ENCODE measurements around the gene SYT2.
"Not testable (repeated sequence)": the region's sequence is repeated elsewhere in the genome, so short reads cannot be mapped to it uniquely, and the experiment has no call there.

The SYT2 gene

DNA sequence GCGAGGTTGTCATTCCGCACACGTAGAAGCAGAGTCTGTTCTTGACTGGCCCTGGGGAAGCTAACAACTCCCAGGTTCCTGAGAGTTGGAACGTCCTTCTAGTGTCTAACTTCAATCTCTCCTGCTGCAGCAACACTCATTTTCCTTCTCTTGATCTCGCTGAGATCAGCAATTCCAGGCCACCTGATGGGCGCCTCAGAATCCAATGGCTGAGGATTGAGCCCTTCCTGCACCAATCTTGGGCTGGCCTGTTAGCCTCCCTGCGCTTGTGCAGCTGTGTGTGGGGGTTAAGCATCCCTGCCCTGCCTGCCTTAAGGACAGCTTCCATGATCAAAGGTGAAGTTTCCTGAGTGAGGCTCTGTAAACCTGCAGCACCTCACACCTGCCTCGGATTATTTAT is 87.9 kb downstream of the SYT2 start:
- H3K4me3 ChIP-seq = no peak overlapping the region
- DNase-seq = peak in 1 of 2 donors; percentile 15
- TF ChIP-seq, protein P1, sequence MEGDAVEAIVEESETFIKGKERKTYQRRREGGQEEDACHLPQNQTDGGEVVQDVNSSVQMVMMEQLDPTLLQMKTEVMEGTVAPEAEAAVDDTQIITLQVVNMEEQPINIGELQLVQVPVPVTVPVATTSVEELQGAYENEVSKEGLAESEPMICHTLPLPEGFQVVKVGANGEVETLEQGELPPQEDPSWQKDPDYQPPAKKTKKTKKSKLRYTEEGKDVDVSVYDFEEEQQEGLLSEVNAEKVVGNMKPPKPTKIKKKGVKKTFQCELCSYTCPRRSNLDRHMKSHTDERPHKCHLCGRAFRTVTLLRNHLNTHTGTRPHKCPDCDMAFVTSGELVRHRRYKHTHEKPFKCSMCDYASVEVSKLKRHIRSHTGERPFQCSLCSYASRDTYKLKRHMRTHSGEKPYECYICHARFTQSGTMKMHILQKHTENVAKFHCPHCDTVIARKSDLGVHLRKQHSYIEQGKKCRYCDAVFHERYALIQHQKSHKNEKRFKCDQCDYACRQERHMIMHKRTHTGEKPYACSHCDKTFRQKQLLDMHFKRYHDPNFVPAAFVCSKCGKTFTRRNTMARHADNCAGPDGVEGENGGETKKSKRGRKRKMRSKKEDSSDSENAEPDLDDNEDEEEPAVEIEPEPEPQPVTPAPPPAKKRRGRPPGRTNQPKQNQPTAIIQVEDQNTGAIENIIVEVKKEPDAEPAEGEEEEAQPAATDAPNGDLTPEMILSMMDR (IDR thresholded peaks at IDR 0.05) = no peak
- H3K4me1 ChIP-seq = peaks cover 0 to 58% (median 28%) of the 10 kb centered on the region in 4 donors
- H3K27ac ChIP-seq = peak overlapping the region; percentile 58 to 76
- intact Hi-C loops (cut with DNase I; ENCODE audit: low total_unique reads) = no loop called here
- no peaks in the 10 kb centered on the region for H3K36me3 ChIP-seq
- H3K9me3 ChIP-seq = no peaks in the 10 kb centered on the region
- no peaks in the 10 kb centered on the region for H3K27me3 ChIP-seq

GRCh38 chr1:202621446-202621845 is 88.8 kb downstream of the SYT2 start:
- Histone ChIP-seq H3K9me3 (no peaks in the 10 kb centered on the region), H3K36me3 (no peaks in the 10 kb centered on the region), H3K27me3 (no peaks in the 10 kb centered on the region), H3K27ac (no peak overlapping the region), H3K4me1 (peaks cover 0 to 62% (median 28%) of the 10 kb centered on the region in 4 donors), H3K4me3 (no peak overlapping the region)
- TF ChIP-seq, protein P1 (IDR thresholded peaks at IDR 0.05) = no peak
- peak in 1 of 2 donors; percentile 7 for DNase-seq
- intact Hi-C loops (cut with DNase I; ENCODE audit: low total_unique reads) = no loop called here

GRCh38 chr1:202620036-202620435 is 90.2 kb downstream of the SYT2 start:
- DNase-seq = peak in 1 of 2 donors; percentile 14
- not testable (repeated sequence) for H3K36me3 ChIP-seq

GRCh38 chr1:202619505-202619904 is 90.7 kb downstream of the SYT2 start:
- TF ChIP-seq, protein P1 (IDR thresholded peaks at IDR 0.05) = no peak
- H3K4me3 ChIP-seq = no peak overlapping the region
- DNase-seq = no peak
- no peaks in the 10 kb centered on the region for H3K27me3 ChIP-seq
- H3K4me1 ChIP-seq = peaks cover 0 to 69% (median 43%) of the 10 kb centered on the region in 4 donors
- peak overlapping the region; percentile 55 to 66 for H3K27ac ChIP-seq
- intact Hi-C loops (cut with DNase I; ENCODE audit: low total_unique reads) = no loop called here
- no peaks in the 10 kb centered on the region for H3K9me3 ChIP-seq
- no peaks in the 10 kb centered on the region for H3K36me3 ChIP-seq

More at GRCh38 chr1:202620036-202620435, 90.2 kb downstream of the SYT2 start:
- H3K27me3 ChIP-seq; intact Hi-C loops (cut with DNase I; ENCODE audit: low total_unique reads); H3K9me3 ChIP-seq; H3K4me3 ChIP-seq; H3K27ac ChIP-seq: not testable (repeated sequence)
- H3K4me1 ChIP-seq = peaks cover 0 to 68% (median 37%) of the 10 kb centered on the region in 4 donors

GRCh38 chr1:202619012-202619411 is 91.2 kb downstream of the SYT2 start:
- H3K9me3 ChIP-seq; intact Hi-C loops (cut with DNase I; ENCODE audit: low total_unique reads); H3K36me3 ChIP-seq; H3K4me3 ChIP-seq; H3K27me3 ChIP-seq; DNase-seq: not testable (repeated sequence)
- H3K27ac ChIP-seq = peak overlapping the region; percentile 55 to 66
- peaks cover 0 to 71% (median 46%) of the 10 kb centered on the region in 4 donors for H3K4me1 ChIP-seq

DNA sequence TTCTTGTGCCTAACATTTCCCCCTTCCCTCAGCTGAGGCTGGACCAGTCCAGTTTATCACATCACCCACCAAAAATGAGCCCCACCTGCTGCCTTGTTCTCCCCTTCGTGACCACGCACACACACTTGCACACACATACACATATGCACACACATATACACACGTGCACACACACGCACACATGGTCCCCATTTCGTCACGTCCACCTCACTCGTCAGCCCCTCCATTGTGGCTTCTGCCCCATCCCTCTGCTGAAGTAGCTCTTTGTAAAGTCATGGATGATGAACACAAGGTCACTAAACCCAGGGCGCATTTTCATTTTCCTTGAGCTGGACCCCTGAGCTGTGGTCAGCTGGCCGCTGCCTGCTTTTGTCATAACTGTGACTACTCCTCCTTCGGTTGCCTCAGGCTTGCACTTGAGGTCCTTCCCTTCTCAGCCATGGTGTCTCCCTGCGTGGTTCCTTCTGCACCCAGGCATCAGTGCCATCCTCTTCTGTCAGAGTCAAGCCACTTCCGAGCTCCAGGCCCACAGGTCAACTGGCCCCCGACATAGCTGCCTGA is 93.8 kb downstream of the SYT2 start:
- Histone ChIP-seq H3K27ac (peak overlapping the region; percentile 62 to 78), H3K27me3 (no peaks in the 10 kb centered on the region), H3K4me1 (peaks cover 0 to 55% (median 32%) of the 10 kb centered on the region in 4 donors), H3K4me3 (no peak overlapping the region), H3K36me3 (no peaks in the 10 kb centered on the region), H3K9me3 (no peaks in the 10 kb centered on the region)
- intact Hi-C loops (cut with DNase I; ENCODE audit: low total_unique reads) = no loop called here
- TF ChIP-seq, protein P1 (IDR thresholded peaks at IDR 0.05) = no peak
- no peak for DNase-seq
